ENCODE measurements around the gene SPAG9. TPM values are rescaled to one million over a fixed set of nuclear protein-coding genes. Genes with fewer than 3 reads are reported as not detected.

SPAG9 gene
- total RNA-seq, 4 donors from 2014 or later: 39.4 to 211 (median 107) TPM

DNA sequence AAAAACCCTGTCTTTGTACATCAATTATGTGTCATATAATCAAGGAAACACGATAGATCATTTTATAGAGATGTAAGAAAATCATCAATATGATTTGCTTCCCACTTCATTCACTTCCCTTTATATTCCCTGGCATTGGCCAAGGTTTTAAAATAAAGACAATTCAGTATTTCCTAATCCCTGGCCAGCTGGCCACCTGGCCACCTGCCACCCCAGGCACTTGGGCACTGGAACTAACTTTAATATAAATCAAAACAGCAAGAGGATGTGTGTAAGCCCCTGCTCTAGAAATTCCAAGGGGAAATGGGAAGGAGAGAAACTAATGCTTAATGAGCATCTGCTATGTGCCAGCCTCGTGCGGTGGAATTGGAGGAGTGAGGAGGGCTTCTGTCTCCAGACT, 195.9 kb downstream of the SPAG9 start:
- no peaks in the 10 kb centered on the region for H3K27me3 ChIP-seq
- no peaks in the 10 kb centered on the region for H3K4me1 ChIP-seq
- no peak overlapping the region for H3K4me3 ChIP-seq
- intact Hi-C loops (cut with DNase I; ENCODE audit: low total_unique reads): no loop called here
- TF ChIP-seq, protein P1, sequence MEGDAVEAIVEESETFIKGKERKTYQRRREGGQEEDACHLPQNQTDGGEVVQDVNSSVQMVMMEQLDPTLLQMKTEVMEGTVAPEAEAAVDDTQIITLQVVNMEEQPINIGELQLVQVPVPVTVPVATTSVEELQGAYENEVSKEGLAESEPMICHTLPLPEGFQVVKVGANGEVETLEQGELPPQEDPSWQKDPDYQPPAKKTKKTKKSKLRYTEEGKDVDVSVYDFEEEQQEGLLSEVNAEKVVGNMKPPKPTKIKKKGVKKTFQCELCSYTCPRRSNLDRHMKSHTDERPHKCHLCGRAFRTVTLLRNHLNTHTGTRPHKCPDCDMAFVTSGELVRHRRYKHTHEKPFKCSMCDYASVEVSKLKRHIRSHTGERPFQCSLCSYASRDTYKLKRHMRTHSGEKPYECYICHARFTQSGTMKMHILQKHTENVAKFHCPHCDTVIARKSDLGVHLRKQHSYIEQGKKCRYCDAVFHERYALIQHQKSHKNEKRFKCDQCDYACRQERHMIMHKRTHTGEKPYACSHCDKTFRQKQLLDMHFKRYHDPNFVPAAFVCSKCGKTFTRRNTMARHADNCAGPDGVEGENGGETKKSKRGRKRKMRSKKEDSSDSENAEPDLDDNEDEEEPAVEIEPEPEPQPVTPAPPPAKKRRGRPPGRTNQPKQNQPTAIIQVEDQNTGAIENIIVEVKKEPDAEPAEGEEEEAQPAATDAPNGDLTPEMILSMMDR (IDR thresholded peaks at IDR 0.05): no peak
- TF ChIP-seq POLR2A (IDR thresholded peaks at IDR 0.05): no peak
- no peak for DNase-seq
- no peak overlapping the region for H3K27ac ChIP-seq
- H3K9me3 ChIP-seq: no peaks in the 10 kb centered on the region
- no peaks in the 10 kb centered on the region for H3K36me3 ChIP-seq

DNA sequence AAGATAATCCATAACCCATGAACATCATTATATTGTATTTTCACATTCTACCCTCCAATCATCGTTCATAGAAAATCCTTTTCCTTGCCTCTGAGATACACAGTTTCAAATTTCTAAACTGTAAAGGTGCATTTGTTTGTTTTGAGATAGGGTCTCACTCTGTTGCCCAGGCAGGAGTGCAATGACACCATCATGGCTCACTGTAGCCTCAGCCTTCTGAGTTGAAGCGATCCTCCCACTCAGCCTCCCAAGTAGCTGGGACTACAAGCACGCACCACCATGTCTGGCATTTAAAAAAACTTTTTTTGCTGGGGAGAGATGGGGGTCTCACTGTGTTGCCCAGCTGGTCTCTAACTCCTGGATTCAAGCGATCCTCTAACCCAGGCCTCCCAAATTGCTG, 196.4 kb downstream of the SPAG9 start:
- no peak for DNase-seq
- no peaks in the 10 kb centered on the region for H3K4me1 ChIP-seq
- H3K36me3 ChIP-seq: no peaks in the 10 kb centered on the region
- H3K27me3 ChIP-seq: no peaks in the 10 kb centered on the region
- intact Hi-C loops (cut with DNase I; ENCODE audit: low total_unique reads): no loop called here
- TF ChIP-seq, protein P1 (IDR thresholded peaks at IDR 0.05): no peak
- no peak overlapping the region for H3K27ac ChIP-seq
- H3K9me3 ChIP-seq: no peaks in the 10 kb centered on the region
- no peak overlapping the region for H3K4me3 ChIP-seq

DNA sequence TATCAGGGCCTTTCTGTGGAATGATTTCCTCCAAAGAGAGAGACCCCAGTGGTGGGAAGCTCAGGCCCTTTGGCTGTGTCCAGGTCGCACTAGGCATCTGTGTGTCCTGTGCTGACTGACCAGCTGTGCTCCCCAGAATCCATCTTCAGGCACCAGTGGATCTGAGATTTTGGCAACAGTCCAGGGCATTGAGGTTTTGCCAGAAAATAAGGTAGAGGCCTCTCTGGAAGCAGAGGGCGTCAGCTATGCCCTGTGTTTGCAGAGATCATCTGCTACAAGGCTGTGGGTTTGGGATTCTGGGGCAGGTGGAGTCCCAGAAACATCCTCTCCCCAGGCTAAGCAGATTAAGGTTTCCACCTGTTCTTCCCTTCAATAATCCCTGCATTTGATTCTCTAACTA, 197.1 kb downstream of the SPAG9 start:
- no peaks in the 10 kb centered on the region for H3K9me3 ChIP-seq
- H3K4me3 ChIP-seq: no peak overlapping the region
- H3K27me3 ChIP-seq: no peaks in the 10 kb centered on the region
- H3K27ac ChIP-seq: no peak overlapping the region
- no peak for DNase-seq
- intact Hi-C loops (cut with DNase I; ENCODE audit: low total_unique reads): no loop called here
- H3K36me3 ChIP-seq: no peaks in the 10 kb centered on the region
- TF ChIP-seq, protein P1 (IDR thresholded peaks at IDR 0.05): no peak
- H3K4me1 ChIP-seq: no peaks in the 10 kb centered on the region

DNA sequence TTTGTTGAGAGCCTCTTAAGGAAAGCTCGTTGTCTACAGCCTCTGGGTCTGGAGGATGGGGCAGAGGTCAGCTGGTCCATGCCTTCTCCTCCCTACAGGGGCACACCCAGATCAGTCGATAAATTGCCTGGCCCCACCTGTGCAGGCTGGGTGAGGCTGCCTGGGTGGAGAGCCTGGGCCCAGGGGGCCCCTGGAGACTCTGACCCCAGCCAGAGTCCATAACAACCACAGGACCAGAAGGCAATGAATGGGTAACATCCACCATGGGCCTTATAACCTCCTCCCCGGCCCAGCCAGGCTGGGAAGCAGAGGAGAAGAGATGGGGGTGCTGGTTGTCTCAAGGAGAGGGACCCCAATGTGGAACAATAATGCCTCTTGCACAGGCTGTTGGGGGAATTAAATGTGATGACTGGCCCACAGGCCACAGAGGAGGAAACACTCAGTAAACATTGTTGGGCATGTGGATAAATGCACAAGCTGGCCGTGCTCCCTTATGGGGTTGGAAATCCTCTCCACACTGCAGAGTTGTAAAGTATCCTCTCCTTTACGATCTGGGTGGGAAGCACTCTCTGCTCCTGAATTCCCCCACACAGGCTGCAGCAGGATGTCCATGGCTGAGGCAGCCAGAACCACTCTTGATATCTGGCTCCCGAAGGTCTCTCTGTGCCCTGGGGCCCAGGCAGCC, 197.8 kb downstream of the SPAG9 start:
- no peak for DNase-seq
- H3K4me1 ChIP-seq: no peaks in the 10 kb centered on the region
- no peaks in the 10 kb centered on the region for H3K36me3 ChIP-seq
- H3K27me3 ChIP-seq: no peaks in the 10 kb centered on the region
- H3K9me3 ChIP-seq: no peaks in the 10 kb centered on the region
- intact Hi-C loops (cut with DNase I; ENCODE audit: low total_unique reads): no loop called here
- H3K27ac ChIP-seq: no peak overlapping the region
- H3K4me3 ChIP-seq: no peak overlapping the region
- no peak for TF ChIP-seq POLR2A (IDR thresholded peaks at IDR 0.05)
- TF ChIP-seq, protein P1 (IDR thresholded peaks at IDR 0.05): no peak

DNA sequence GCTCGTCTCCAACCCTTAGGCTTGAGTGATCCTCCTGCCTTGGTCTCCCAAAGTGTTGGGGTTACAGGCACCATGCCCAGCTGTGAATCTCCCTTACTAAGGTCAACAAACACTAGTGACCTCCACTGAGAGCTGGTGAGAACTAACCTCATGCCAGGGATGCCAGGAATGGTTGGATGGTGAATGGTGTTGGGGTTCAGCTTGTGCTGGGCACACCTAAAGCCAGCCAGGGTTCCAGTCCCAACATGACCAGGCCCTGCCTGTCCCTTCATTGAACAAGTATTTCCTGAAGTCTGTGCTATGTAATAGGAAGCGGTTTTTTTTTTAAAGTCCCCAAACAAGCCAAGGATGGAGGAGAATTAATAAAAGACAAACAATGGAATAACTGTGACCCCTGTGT, 198.6 kb downstream of the SPAG9 start:
- TF ChIP-seq, protein P1 (IDR thresholded peaks at IDR 0.05): no peak
- no peak for TF ChIP-seq POLR2A (IDR thresholded peaks at IDR 0.05)
- H3K36me3 ChIP-seq: no peaks in the 10 kb centered on the region
- no peaks in the 10 kb centered on the region for H3K27me3 ChIP-seq
- intact Hi-C loops (cut with DNase I; ENCODE audit: low total_unique reads): no loop called here
- DNase-seq: no peak
- H3K27ac ChIP-seq: no peak overlapping the region
- H3K9me3 ChIP-seq: no peaks in the 10 kb centered on the region
- H3K4me1 ChIP-seq: no peaks in the 10 kb centered on the region
- H3K4me3 ChIP-seq: no peak overlapping the region
